Measurements from ENCODE around the gene LRRC10B.

LRRC10B gene

DNA sequence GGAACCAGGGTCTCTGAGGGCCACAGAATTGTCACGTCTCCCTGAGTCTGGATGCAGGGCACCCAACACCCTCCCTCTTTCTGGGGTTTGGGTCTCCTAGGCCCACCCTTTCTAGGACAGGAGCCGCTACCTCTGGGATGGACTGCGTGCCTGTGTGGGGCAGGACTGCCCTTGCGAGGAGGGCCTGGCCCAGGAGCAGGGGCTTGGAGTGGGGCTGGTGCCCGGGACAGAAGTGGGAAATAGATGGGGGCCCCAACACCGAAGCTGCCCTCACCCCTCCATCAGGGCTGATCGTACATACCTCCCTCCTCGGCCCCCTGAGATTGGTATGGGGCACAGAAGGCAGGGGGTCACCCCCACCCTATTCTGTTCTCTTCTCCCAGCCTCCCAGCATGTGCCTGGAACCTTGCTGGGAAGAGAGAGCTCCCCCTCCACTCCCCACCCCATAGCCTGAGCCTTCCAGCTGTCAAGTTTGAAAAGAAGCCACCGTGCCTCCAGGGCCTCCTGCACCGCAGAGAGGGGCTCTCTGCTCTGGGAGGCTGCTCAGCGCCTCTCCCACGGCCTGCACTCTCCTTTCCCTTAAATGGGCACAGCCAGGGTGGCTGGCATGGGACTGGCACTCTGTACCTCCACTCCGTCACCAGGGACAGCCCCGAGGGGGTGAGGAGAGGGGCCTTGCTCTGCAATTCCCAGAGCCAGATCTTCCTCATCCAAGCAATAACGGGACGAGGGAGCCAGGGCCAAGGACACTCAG is 1.8 kb downstream of the LRRC10B start:
- DNase-seq = no peak

DNA sequence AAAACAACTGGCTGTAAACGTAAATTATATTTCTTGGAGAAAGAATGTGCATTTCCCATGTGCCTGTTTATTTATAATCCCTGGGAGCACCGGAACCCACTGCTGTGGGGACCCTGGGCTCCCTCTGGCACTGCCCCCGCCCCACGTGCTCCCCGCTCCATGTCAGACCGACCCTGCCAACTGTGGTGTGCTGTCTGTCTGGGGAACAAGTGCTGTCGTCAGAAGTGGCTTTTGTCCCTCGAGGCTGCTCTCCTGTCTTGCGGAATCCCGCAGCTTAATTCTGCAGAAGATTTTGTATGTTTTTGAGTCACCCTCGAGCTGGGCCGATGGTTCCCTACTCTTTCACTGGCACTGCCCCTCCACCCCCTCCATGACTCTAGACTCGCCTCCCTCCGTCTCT is 2.4 kb downstream of the LRRC10B start:
- DNase-seq = no peak

DNA sequence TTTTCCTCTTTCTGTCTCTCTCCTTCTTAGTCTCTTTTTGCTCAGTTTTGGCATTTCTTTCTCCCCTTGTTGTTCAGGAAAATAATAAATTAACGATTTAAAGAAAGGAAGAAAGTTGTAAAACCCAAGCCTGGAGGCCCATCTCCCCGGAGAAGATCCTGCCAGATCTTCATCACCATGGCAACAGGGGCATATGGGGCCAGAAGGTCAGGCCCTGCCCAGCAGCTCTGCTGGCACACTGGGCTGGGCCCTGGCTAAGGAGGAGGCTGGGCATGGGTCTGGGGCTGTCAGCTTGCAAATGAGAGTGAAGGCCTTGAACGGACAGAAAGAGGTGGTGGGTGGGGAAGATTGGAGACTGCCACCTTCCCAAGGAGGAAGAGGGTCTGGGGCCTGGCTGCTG is 2.8 kb downstream of the LRRC10B start:
- no peak for DNase-seq

GRCh38 chr11:61512435-61512834 is 3.9 kb downstream of the LRRC10B start:
- DNase-seq = peak; percentile 17 to 37

DNA sequence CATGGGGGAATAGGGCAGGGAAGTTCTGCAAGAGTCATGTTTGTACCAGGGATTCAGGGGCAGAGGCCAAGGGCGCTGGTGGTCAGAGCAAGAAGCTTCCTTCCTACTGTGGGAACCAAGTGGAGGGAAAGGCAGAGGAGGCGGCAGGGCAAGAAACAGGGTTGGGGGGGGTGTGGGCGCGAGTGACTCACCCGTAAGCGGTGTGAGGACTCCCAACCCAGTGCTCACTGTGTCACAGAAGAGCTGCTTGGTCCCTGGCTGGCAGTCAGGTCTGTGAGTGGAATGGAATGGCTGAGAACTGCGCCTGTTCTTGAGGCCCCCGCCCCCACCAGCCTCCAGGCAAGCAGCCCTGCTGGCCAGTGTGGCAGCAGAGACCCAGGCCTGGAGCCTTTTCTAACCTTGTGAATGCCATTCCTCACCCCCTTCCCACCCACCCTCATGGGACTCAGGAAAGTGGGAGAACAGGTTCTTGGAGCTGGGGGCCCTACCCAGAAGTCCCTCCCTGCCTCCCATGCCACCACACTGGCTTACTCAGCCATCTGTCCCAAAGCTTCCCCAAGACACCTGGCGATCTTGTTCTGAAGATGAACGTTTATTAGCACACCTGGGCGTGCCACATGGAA is 4.7 kb downstream of the LRRC10B start:
- no peak for DNase-seq

GRCh38 chr11:61514050-61514917 is 5.7 kb downstream of the LRRC10B start:
- peak in 1 of 2 experiments; percentile 17 for DNase-seq

DNA sequence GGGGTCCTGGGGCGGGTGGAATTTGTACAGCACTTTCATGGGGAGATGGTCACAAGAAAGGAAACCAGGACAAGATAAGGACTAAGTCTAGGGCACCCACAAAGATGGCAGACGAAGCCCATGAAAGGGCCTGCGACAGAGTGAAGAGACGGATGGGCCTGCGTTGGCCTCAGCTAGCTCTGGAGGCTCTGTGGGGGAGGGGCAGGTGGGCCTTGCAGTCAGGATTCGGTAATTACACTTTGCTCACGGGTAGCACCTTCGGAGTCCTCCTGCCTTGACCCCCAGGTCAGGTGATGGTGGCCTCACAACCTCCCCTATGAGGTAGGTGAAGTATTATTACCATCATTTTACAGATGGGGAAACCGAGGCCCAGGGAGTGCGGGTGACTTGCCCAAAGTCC is 7.1 kb downstream of the LRRC10B start:
- DNase-seq = no peak

DNA sequence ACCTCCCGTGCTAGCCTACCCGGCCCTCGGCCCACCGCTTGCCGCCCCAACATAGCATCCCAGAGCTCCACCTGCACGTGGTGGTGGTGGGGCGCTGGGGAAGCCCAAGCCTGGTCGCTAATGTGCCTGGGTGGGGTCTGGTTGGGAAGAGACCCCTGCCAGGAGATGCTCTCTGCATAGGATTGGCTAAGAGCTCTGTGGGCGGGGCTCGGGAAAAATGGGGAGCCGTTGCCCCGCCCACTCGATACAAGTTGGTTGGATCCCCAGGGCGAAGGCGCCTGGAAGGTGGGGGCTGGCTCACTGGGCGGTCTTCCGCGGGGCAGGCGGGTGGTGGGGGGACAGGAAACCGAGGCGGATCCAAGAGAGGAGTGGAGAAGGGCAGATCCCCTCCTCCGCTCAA is 7.6 kb downstream of the LRRC10B start:
- DNase-seq = no peak

- no peak for DNase-seq
Observed at GRCh38 chr11:61516675-61517572, 8.4 kb downstream of the LRRC10B start.

DNA sequence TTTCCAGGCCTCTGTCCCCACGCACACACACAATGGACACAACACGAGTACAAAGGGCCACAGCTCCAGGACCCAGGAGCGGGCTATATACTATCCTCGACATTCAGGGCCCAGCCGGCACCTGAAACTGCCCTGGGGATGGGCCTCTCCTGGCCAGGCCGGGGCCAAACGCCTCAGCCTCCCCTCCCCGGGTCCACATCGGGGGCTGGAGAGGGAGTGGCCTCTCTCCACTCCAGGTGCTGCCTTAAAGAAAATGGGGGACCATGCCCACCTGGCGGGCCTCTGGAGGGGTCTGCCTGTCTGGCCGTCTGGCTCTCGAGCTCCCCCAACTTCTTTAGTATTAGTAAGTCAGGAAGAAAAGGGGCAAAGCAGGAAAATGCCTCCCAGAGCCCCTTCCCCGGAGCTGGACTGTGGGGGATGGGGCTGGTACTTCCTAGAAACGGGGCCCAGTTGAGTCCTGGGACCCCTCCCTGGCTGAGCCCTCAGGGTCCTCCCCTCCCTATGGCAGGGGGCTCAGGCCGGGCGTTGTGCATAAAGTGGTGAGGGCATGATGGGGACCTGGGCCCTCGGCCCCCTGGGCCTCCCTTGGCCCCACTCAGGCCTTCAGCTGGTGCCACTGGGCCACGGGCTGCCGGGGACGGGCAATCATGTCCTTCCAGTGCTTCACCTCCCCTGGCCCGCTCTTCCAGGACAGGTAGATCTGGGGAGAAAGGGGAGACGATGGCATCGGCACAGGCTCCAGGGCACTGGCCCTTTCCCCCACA is 9.7 kb downstream of the LRRC10B start:
- DNase-seq = no peak

DNA sequence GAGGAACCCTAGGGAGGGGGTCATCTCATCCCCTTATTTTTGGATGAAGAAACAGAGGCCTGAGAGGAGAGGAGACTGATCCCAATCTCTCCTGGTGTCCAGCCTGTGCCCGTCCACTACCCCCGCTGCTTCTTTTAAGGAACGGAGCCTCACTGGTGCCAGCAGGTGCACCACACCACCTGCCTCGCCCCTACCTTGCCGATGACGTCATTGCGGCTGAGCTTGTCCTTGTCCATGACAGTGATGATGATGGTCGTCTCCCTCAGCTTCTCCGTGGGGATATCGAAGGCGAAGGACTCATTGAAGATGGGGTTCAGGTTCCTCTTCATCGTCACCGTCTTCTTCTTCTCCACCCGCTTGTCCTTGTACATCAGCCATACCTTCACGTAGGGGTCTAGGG is 14.3 kb downstream of the LRRC10B start:
- no peak for DNase-seq

- DNase-seq = no peak
Observed at GRCh38 chr11:61524446-61524845, 15.9 kb downstream of the LRRC10B start.

GRCh38 chr11:61524963-61525587 is 16.5 kb downstream of the LRRC10B start:
- no peak for DNase-seq

DNA sequence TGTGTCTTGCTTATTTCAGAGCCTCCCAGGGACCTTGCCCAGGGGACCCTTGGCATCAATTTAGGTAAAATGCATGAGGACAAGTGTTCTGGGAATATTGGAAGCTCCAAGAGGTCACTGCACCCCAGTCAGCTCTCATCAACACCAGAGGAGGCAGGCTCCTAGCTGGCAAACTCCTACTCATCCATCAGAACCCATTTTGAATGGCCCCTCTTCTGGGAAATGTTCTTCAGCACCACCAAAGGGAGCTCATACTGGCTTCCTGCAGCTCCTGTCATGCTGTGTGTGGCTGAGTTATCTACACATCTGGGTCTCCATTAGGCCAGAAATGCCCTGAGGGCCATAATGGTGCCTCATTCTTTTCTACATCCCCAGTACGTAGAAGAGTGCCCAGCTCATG is 17.7 kb downstream of the LRRC10B start:
- no peak for DNase-seq

DNA sequence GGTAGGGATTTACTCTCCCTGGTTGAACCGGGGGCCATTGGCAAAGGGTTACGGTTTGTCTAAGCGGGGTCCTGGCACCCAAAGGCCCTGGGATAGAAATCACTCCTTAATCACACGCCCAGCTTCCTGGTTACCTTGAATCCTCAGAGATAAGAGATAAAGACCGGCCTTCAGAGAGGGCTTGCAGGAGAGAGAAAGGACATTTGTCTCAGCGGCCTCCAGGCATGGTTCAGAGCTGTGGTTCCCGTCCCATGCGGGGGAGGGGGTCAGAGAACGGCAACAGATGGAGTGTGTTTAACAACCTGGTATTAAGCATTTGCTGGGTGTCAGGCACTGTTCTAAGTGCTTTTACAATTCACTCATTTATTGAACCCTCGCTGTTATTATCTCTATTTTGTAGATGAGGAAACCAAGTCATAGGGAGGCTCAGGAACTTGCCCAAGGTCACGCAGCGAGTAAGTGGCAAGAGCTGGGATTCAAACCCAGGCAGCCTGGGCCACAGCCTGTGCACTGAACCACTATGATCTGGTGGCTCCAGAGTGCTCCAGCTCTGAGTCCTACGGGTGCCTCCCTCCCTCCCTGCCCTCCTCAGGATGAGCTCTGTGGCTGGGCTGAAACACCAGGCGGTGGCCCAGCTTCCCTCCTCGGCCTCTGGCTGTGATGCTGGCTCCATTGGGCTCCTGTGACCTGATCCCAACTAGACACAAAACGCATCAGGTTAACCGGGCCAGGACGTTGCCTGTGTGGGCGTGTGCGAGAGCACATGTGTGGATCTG is 18.6 kb downstream of the LRRC10B start:
- DNase-seq = no peak

DNA sequence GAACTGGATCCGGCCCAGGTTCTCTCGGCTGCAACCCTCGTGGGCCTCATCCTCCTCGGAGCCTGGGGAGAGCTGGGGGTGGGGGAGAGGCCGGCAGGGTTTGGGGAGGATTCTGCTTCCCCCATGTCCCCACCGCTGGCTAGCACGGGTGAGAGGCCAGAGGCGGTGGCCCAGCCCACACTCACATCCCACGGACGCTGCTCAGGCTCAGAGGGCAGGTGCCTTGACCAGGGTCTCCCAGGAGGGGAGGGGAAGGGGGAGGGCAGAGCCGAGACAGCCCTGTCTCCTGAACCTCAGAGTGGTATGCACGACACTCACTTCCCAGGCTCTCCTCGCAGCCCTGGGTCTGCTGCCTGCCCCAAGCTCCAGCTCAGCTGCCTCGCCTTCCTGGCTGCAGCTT is 19.6 kb downstream of the LRRC10B start:
- no peak for DNase-seq

- peak in 1 of 2 experiments; percentile 19 for DNase-seq
Observed at GRCh38 chr11:61529537-61530225, 21.1 kb downstream of the LRRC10B start.

DNA sequence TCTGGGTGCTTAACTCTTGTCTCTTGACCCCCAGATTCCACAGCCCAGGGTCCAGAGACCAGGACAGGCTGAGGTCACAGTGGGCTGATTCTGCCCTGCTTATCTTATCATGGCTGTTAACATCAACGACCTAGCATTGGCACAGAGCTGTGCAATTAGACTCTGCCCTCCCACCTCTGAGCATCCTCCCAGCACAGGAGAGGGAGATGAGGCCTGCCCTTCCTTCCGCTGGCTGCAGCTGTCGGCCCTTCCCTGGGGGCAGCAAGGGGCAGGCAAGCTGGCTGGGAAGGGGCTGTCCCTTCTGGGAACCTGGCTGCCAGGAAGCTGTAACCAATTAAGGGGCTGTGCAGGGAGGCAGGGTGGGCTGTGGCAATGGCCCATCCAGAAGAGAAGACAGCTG is 22.5 kb downstream of the LRRC10B start:
- no peak for DNase-seq

GRCh38 chr11:61532134-61533038 is 23.8 kb downstream of the LRRC10B start:
- DNase-seq = peak in 1 of 2 experiments; percentile 29

Data from NCI-H187 (cell line).